Hepatic stellate cell (primary cell): ENCODE results near the gene GCNA.
"Not testable (repeated sequence)": the region's sequence is repeated elsewhere in the genome, so short reads cannot be mapped to it uniquely, and the experiment has no call there.

Source experiments
- DNase-seq: peaks from one replicate; pipeline ENCODE4 v3.0.0; 2011; ENCODE audit warnings: low spot score

GCNA gene

DNA sequence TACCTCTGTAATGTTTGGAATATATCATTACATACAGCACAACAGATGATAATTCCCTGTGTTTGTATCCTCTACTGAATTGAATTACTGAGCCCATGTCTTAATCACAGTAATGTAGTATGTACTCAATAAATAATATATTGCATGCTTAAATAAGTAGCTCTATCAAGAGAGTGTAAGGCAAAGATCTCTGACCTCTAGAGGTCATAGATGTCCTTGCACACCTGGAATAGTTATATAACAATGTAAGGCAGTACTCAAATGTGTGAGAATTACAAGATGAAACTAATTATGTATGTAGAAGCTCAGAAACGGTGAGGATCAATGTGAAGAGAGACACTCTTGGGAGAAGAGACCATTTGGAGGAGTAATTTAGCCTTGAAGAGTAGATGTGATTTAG lies 14.3 kb upstream of the GCNA start:
- no peak for DNase-seq

DNA sequence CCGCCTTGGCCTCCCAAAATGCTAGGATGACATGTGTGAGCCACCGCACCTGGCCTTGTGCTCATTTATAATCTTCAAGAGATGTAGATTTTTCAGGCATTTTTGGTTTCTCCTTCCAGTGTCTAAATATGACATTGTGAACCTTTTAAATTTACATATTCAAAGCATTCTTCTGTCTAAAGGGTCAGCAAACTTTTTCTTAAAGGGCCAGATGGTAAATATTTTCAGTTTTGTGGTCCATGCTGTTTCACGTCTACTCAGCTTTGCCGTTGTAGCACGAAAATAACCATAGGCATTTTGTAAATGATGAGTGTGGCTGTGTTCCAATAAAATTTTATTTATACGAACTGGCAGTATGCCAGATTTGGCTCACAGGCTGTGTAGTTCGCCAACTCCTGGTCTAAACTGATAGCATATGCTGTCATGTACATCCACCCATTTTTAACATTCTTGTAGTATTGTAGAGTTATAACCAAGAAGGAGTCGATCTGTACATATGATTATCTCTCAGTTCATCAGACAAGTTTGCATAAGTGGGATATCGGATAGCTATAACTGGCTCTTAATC lies 12.7 kb upstream of the GCNA start:
- DNase-seq, result no peak

DNA sequence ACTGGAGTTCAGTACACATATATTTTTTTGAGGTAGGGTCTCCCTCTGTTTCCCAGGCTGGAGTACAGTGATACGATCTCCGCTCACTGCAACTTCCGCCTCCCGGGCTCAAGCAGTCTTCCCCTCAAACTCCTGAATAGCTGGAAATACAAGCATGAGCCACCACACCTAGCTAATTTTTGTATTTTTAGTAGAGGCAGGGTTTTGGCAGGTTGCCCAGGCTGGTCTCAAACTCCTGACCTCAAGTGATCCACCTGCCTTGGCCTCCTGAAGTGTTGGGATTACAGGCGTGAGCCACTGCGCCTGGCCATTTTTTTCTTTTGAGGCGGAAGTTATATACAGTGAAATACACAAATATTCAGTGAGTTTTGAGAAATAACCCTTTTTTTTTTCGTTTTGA lies 6.8 kb upstream of the GCNA start:
- DNase-seq, result not testable (repeated sequence)

DNA sequence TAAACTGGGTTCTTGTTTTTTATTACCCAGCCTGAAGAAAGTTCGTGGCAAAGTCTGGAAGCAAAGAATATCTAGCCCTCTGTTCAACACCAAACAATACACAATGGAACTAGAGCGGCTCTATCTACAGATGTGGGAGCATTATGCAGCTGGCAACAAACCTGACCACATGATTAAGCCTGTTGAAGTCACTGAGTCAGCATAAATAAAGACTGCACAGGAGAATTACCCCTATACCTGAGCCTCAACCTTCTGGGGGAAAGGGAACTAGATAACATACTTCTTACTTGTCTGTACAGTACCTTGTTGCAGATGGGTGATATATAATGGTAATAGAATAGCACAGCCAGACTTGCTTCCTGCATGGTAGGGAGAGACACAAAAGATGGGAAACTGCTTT lies 4.6 kb upstream of the GCNA start:
- no peak for DNase-seq

DNA sequence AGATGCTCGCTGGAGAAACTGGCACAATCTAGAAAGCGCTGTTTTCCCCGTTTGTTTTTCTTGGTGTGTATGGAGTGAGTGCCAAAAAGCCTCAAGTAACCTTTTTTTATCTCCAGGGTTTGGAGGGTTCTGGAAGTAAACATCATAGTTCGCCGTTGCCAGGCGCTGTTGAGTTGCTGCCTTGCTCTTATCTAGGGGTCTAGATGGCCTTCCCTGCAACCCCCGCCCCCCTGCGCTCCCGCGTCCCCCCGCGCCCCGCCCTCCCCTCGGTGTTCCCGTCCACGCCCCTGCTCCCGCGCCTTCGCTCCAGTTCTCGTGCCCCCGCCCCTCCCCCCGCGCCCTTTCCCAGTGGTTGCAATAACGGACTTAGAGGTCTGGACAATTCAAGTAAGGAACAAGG lies 555 bp upstream of the GCNA start:
- no peak for DNase-seq

DNA sequence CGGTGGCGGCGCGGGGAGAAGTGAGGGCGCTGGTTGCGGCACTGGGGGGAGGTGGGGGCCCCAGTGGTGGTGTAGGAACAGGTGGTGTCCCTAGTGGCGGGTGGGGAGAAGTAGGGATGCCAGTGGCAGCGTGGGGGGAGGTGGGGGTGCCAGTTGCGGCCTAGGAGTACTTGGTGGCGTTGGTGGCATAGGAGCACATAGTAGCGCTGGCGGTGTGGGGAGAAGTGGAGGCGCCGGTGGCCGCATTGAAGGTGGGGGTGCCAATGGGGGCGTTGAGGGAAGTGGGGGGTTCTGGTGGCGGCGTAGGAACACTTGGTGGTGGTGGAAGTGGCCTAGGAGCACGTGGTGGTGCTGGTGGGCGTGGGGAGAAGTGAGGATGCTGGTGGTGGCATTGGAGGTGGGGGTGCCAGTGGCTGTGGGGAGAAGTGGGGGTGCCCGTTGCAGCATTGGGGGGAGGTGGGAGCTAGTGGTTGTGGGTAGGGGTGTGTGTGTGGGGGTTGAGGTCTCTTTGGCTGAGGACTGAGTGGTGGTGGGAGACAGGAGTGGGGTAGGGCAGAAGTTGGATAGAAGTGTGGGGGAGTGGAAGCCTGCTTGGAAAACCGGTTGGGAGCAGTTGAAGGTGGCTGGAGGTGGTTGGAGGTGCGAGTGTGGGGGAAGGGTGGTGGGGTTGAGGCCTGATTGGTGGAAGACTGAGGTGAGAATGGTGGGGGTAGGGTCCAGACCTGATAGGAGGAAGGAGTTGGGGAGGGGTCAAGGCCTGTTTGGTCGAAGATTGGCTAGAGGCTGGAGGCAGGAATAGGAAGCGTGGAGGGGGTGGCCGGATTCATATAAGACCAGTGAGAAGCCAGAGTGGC lies 1.1 kb downstream of the GCNA start:
- DNase-seq, result no peak

DNA sequence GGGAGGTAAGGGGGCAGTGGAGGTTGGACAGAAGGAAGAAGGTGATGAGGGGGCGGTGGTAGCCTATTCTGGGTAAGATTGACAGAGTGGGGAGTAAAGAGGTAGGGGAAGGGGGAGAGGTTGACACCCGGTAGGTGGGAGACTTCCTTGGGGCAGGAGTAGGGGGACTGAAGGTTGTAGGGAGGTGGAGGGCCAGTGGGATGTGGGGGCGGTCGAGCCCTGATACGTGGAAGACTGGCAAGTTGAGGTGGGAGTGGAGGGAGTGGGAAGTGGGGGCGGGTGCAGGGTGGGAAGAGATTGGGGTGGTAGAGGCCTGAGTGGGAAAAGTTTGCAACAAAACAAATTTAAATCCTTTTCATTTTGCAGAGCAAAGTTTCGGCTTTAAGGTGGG lies 1.7 kb downstream of the GCNA start:
- no peak for DNase-seq

DNA sequence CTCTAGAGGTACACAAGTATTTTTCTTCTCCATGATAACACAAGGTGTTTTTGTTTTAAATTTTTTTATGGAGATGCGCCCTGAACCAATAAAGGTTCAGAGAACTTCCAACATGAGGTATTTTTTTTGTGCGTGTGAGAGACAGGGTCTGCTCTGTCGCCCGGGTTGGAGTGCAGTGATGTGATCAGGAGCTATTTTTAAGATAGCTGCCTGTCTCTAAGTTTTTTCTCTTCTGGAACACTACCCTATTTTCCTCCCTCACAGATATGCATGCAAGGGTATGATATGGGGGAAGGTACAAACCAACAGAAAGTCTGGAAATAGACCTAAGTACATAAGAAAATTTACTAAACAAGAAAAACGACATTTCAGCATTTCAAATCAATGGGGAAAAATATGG lies 3.0 kb downstream of the GCNA start:
- no peak for DNase-seq

DNA sequence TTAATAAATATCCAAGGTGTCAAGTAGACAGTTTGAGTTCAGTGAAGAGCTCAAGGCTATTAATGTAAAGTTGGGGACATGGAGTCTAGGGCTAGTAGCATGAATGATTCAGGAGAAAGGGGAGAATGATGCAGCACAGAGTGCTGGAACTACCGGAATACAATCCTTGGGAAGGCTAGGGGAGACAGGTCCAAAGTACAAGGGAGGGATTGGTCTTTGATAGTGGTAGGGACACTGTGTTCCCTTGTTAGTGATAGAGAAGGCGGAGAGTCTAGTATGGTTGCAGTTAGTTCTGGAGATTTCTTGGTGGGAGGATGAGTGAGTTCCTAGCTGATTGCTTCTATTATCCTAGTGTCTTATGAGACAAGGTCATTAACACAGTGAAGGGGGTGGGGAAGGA lies 8.7 kb downstream of the GCNA start:
- no peak for DNase-seq

DNA sequence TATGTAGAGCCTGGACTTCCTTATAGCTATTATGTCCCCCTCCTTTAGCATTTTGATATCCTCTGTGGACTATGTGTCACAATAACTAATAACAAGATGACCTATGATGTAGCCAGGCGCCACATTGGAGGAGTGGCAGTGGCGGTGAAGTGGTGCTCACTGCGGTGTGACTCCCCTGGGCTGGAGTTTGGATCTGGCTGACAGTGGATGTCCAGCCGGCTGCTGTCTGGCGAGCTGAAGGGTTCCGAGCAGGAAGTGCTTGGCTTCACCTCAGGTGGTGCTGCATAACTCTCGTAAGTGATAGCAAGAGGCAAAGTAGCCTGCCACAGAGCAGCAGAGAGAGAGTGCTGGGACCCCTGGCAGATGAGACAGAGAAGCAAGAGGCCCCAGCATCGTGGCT lies 15.0 kb downstream of the GCNA start:
- DNase-seq, result not testable (repeated sequence)

DNA sequence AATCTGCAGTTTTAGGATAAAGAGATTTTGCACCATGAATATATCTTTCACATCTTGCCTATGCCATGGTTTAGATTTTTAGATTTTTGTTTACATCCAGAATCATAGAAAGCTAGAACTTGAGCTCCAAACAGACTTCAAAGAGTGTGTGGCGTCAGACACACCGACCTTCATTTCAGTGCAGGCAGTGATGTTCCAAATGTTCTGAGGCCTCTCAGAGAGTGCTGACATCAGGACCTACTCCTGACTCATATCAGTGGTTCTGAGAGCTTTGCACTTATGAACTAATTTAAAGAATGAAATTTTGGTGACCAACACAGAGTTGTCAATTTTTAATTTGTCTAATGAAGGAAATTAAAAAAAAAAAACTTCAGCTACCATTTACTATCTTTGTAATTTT lies 21.7 kb downstream of the GCNA start:
- DNase-seq, result no peak

DNA sequence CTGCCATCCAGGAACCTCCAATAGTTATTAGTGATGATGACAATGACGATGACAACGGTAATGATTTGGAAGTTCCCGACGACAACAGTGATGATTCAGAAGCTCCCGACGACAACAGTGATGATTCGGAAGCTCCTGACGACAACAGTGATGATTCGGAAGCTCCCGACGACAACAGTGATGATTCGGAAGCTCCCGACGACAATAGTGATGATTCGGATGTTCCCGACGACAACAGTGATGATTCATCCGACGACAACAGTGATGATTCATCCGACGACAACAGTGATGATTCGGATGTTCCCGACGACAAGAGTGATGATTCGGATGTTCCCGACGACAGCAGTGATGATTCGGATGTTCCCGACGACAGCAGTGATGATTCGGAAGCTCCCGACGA lies 25.4 kb downstream of the GCNA start:
- DNase-seq, result no peak

DNA sequence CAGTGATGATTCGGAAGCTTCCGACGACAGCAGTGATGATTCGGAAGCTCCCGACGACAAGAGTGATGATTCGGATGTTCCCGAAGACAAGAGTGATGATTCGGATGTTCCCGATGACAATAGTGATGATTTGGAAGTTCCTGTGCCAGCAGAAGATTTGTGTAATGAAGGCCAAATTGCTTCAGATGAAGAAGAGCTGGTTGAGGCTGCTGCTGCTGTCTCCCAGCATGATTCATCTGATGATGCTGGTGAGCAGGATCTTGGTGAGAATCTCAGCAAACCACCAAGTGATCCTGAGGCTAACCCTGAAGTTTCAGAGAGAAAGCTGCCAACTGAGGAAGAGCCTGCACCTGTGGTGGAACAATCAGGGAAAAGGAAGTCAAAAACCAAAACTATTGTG lies 25.9 kb downstream of the GCNA start:
- no peak for DNase-seq

DNA sequence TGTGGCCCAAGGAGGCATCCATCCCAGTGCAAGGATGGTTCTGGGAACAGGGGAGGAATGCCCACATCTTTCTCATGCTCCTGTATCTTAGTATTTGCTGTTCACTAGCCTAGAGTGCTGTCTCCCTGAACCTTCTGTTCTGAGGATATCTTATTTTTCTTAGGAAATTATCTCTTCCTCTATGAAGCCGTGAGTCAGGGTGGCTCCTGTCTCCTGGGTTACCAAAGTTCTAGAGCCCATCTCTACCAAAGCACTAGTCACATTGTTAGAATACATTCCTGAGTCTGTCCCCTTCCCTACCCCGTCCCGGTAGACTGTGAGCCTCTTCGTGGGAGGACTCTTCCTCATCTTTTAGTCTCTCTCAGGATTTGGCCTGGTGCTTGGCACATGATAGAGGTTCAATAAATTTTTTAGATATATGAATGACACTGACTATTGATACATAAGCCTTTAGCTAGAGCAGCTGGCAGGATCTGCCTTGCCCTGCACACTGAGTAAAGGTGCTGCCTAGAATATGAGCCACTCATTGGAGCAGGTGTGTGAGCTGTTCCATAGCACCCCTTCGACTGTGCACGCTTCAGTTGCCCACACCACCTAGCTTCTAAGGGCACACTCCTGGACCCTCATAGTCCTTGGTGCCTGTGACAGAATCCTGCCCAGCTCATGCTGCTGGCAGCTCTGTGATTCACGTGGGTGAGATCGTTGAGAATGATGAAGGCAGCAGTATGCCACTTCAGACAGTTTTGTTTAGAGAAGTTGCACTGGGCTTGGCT lies 26.7 kb downstream of the GCNA start:
- DNase-seq, result no peak

DNA sequence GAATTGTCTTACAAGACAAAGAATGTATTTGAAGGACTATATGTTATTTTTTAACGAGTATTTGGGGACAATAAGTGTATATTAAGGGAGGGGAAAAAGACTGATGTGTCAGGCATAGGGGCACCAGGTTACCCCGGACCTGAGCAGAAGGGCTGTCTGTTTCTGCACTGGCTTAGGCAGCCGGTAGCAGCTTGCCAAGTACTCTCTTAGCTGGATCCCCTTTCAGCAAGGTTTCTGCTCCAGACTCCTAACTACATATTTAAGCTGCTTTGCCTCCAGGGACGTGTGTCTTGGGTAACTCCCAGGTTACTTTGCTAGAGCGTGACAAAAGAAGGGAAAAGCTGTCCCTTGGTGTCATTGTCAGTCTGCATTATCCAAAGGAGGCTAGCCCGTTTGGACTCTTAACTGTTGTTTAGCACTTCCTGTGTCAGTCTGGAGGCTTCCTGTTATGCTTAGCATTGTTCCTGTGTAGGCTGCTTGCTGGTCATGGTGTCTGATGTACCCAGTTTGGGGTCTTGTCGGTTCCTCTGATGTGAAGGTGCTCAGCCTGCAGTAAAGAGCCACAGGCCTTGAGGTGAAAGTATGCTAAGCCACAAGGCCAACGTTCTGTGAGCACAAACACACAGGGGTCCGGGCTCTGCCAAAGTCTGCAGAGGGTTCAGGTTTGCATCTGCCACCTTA lies 28.4 kb downstream of the GCNA start:
- DNase-seq, result no peak

DNA sequence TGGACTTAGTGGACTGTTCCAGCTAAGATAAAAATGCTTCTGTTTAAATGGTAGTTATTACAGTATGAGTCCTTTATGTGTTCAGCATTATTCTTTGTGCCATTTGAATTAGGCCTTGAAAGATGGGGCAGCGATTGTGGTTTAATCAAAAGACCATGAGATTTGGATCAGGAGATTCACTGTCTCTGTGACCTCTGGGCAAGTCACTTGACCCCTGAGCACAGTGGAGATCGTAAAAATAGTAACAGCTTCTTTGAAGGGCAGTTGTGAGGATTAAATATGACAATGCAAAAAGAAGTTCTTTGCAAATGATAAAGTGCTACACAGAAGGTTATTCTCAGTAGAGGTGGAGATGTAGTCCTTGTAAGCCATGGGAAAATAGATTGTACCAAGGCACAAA lies 29.3 kb downstream of the GCNA start:
- DNase-seq, result no peak

DNA sequence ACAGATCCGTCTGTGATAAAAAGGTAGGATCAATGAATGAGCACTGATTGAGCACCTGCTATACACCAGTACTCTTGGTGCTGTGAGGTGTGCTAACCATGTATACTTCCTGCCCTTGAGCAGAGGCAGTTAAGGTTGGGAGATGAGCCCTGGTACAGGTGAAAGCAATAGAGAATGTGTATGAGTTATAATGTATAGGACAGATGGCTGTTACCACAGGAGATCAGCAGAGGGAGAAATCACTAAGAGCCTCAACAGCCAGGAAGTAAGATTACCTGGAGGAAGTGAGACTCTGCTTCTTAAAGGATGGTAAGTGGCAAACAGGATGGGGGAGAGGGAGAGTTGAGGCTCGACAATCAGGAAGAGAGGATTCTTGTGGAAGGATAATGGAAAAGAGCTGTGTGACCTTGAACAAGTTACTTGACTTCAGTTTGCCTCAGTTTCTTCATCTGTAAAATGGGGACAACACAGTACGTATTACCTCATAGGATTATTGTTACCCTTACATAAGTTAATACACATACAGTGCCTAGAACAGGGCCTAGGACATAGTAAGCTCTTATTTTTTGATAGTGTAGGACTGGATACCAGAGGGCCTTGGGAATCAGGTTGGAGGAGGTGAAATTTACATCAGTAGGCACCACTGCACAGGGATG lies 31.0 kb downstream of the GCNA start:
- DNase-seq, result no peak

DNA sequence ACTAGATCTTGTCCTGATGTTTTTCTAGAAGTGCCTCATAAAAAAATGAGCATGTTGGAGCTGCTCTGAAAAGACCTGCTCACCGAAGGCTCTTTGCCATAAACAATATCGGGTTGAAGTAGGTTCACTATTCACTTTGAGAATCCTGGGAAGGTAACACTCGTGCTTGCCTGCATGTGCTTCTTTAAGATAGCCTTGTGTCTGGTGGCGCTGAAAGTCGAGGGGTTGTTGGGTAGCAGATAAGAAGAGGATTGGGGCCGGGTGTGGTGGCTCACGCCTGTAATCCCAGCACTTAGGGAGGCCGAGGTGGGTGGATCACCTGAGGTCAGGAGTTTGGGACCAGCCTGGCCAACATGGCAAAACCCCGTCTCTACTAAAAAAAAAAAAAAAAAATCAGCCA lies 33.5 kb downstream of the GCNA start:
- not testable (repeated sequence) for DNase-seq

DNA sequence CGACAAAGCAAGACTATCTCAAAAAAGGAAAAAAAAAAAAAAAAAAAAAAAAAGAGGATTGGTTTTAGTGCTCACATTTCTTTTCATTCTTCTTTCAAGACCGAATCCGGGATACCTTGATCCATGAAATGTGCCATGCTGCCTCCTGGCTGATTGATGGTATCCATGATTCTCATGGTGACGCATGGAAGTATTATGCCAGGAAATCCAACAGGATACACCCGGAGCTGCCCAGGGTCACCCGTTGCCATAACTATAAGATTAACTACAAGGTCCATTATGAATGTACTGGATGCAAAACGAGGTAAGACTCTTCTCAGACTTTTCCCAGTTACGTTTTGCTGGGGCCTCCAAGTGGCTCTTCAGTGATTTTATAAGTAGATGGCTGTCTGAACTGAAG lies 34.0 kb downstream of the GCNA start:
- DNase-seq, result no peak

DNA sequence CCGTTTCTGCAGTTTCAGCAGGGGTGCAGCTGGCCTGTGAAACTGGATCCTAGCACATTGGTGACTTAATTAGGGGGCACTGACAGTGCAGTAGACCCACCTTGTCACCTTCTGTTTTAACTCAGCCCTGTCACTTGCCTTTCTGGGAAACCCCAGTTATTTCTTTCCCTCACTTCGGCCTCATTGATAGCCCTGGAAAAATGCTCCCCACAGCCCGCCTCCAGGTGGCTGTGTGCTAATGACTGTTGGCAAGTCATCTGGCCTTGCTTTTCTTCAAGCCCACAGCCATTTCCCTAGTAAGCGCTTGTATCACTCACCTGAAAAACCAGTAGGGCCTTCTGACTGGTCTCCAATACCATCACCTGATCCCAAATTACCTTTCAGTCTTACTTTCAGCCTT lies 36.8 kb downstream of the GCNA start:
- DNase-seq, result no peak

DNA sequence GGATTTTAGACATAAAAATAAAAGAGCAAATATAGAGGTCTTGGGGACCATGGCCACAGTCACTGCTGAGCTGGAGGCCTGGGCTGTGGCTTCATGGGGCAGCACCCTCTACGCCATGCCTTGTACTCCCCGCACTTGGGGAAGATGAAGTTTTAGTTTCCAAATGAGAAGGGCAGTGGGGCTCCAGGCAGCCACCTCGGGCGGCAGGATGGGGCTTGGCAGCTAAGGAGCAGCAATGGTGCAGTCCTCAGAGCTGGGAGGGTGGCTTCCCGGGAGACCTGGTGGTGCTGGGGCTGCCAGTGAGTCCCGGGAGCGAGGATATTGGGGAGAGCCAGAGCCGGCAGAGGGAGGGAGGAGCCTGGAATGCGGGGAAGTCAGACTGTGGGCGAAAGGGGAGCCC lies 37.7 kb downstream of the GCNA start:
- no peak for DNase-seq
